ENCODE measurements around the gene CFTR. TPM values are rescaled to one million over a fixed set of nuclear protein-coding genes. Genes with fewer than 3 reads are reported as not detected.

Gene CFTR
- total RNA-seq, 1 donor from 2014 or later, result 0.06 TPM

DNA sequence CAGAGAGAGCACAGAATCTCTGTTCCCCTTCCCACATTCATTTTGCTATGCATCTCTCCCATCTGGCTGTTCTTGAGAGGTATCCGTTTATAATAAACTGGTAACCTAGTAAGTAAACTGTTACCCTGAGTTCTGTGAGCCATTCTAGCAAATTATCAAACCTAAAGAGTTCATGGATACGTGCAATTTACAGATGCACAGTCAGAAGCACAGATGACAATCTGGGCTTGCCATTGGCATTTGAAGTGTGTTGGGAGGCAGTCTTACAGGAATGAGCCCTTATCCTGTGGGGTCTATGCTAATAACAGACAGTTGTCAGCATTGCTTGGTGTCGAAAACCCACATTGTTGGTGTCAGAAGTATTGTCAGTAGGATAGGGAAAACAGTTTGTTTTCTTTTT, 151.8 kb downstream of the CFTR start:
- H3K4me1 Mint-ChIP-seq, result no peaks in the 10 kb centered on the region

GRCh38 chr7:117637937-117638336, 158.1 kb downstream of the CFTR start:
- H4K20me1 ChIP-seq (ENCODE audit: low read depth), result no peaks in the 10 kb centered on the region
- no peaks in the 10 kb centered on the region for H3F3A ChIP-seq (ENCODE audit: low read depth)
- no peak overlapping the region for H3K4me2 ChIP-seq
- Mint-ChIP-seq H3K4me1 (no peaks in the 10 kb centered on the region), H3K36me3 (peaks cover 2% of the 10 kb centered on the region), H3K27me3 (ENCODE audit: insufficient read depth, low read depth) (peaks cover 2% of the 10 kb centered on the region), H3K4me3 (no peak overlapping the region), H3K27ac (no peak overlapping the region), H3K9me3 (peaks cover 4% of the 10 kb centered on the region)
- H3K9me3 ChIP-seq (ENCODE audit: low read depth), result no peaks in the 10 kb centered on the region
- TF ChIP-seq, protein P1, sequence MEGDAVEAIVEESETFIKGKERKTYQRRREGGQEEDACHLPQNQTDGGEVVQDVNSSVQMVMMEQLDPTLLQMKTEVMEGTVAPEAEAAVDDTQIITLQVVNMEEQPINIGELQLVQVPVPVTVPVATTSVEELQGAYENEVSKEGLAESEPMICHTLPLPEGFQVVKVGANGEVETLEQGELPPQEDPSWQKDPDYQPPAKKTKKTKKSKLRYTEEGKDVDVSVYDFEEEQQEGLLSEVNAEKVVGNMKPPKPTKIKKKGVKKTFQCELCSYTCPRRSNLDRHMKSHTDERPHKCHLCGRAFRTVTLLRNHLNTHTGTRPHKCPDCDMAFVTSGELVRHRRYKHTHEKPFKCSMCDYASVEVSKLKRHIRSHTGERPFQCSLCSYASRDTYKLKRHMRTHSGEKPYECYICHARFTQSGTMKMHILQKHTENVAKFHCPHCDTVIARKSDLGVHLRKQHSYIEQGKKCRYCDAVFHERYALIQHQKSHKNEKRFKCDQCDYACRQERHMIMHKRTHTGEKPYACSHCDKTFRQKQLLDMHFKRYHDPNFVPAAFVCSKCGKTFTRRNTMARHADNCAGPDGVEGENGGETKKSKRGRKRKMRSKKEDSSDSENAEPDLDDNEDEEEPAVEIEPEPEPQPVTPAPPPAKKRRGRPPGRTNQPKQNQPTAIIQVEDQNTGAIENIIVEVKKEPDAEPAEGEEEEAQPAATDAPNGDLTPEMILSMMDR (IDR thresholded peaks at IDR 0.05), result no peak
- TF ChIP-seq EZH2 (IDR thresholded peaks at IDR 0.05) (no peak), EZH2phosphoT487 (IDR thresholded peaks at IDR 0.05) (no peak)
- no peak overlapping the region for H2AFZ ChIP-seq (replicated peaks)
- H3K79me2 ChIP-seq (ENCODE audit: low read depth), result no peaks in the 10 kb centered on the region
- H3K36me3 ChIP-seq, result no peaks in the 10 kb centered on the region
- no peak overlapping the region for H3K4me3 ChIP-seq
- no peaks in the 10 kb centered on the region for H3K4me1 ChIP-seq
- DNase-seq (ENCODE audit: low spot score), result no peak
- H3K27ac ChIP-seq, result no peak overlapping the region
- H3K9ac ChIP-seq, result no peak overlapping the region
- no peaks in the 10 kb centered on the region for H3K27me3 ChIP-seq

More for the DNA sequence above, 151.8 kb downstream of the CFTR start:
- H3K4me3 Mint-ChIP-seq, result no peak overlapping the region
- H3K9me3 Mint-ChIP-seq, result peaks cover 2% of the 10 kb centered on the region
- H3K27me3 Mint-ChIP-seq (ENCODE audit: insufficient read depth, low read depth), result peaks cover 2% of the 10 kb centered on the region
- H3K36me3 Mint-ChIP-seq, result peaks cover 2% of the 10 kb centered on the region
- H3K9me3 ChIP-seq (ENCODE audit: low read depth), result no peaks in the 10 kb centered on the region
- TF ChIP-seq EZH2 (IDR thresholded peaks at IDR 0.05) (no peak), EZH2phosphoT487 (IDR thresholded peaks at IDR 0.05) (no peak)
- TF ChIP-seq, protein P1 (IDR thresholded peaks at IDR 0.05), result no peak
- H3K27me3 ChIP-seq, result no peaks in the 10 kb centered on the region
- H3K4me2 ChIP-seq, result no peak overlapping the region
- no peak overlapping the region for H2AFZ ChIP-seq (replicated peaks)
- H3K27ac ChIP-seq, result no peak overlapping the region
- H3K36me3 ChIP-seq, result no peaks in the 10 kb centered on the region
- no peaks in the 10 kb centered on the region for H4K20me1 ChIP-seq (ENCODE audit: low read depth)
- DNase-seq (ENCODE audit: low spot score), result no peak
- no peaks in the 10 kb centered on the region for H3F3A ChIP-seq (ENCODE audit: low read depth)
- no peaks in the 10 kb centered on the region for H3K79me2 ChIP-seq (ENCODE audit: low read depth)
- no peaks in the 10 kb centered on the region for H3K4me1 ChIP-seq
- H3K4me3 ChIP-seq, result no peak overlapping the region
- H3K9ac ChIP-seq, result no peak overlapping the region
- no peak overlapping the region for H3K27ac Mint-ChIP-seq

DNA sequence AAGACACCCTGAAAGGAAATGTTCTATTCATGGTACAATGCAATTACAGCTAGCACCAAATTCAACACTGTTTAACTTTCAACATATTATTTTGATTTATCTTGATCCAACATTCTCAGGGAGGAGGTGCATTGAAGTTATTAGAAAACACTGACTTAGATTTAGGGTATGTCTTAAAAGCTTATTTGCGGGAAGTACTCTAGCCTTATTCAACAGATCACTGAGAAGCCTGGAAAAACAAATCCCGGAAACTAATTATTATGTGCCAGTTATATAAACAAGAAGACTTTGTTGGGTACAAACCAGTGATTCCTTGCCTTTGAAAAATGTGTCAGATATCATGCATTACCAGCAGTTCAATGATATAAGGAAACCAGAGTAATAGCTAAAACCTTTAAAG, 160.1 kb downstream of the CFTR start:
- Histone ChIP-seq H3K4me1 (no peaks in the 10 kb centered on the region), H4K20me1 (ENCODE audit: low read depth) (no peaks in the 10 kb centered on the region), H3F3A (ENCODE audit: low read depth) (no peaks in the 10 kb centered on the region), H3K4me2 (no peak overlapping the region), H3K9me3 (ENCODE audit: low read depth) (no peaks in the 10 kb centered on the region), H3K27ac (no peak overlapping the region), H3K27me3 (no peaks in the 10 kb centered on the region), H3K9ac (no peak overlapping the region), H3K4me3 (no peak overlapping the region), H3K79me2 (ENCODE audit: low read depth) (no peaks in the 10 kb centered on the region), H3K36me3 (no peaks in the 10 kb centered on the region), H2AFZ (replicated peaks) (no peak overlapping the region)
- no peak for DNase-seq (ENCODE audit: low spot score)
- H3K4me3 Mint-ChIP-seq, result no peak overlapping the region
- no peaks in the 10 kb centered on the region for H3K36me3 Mint-ChIP-seq
- H3K9me3 Mint-ChIP-seq, result peaks cover 2% of the 10 kb centered on the region
- no peaks in the 10 kb centered on the region for H3K4me1 Mint-ChIP-seq
- no peak overlapping the region for H3K27ac Mint-ChIP-seq
- TF ChIP-seq EZH2phosphoT487 (IDR thresholded peaks at IDR 0.05) (no peak), EZH2 (IDR thresholded peaks at IDR 0.05) (no peak)
- TF ChIP-seq, protein P1 (IDR thresholded peaks at IDR 0.05), result no peak
- no peaks in the 10 kb centered on the region for H3K27me3 Mint-ChIP-seq (ENCODE audit: insufficient read depth, low read depth)

All from neural progenitor cell (in vitro differentiated cells).